PFSK-1 (cell line): ENCODE measurements around the gene MCTP1.

ENCODE experiments used
- POLR2AphosphoS5 ChIP-seq: IDR thresholded peaks from 2 replicates; pipeline ENCODE4 v1.6.1; 2012; ENCODE audit warnings: low read depth, mild to moderate bottlenecking, control low read depth, low read length, moderate library complexity
- SIN3A ChIP-seq: IDR thresholded peaks from 2 replicates; pipeline ENCODE4 v1.6.1; 2012; ENCODE audit warnings: mild to moderate bottlenecking, low read length, moderate library complexity, borderline replicate concordance; ENCODE audit not compliant: insufficient read depth
- TAF1 ChIP-seq: IDR thresholded peaks from 2 replicates; pipeline ENCODE4 v1.6.1; 2012; ENCODE audit warnings: low read length, control low read depth, borderline replicate concordance; ENCODE audit not compliant: insufficient read depth
- TF ChIP-seq, protein P1 (sequence below), 2 experiments: IDR thresholded peaks; 2 replicates each; pipeline versions ENCODE4 v1.6.1 to v1.8.0; 2011 to 2012; ENCODE audit warnings: low read depth in 2 of 2, low read length in 2 of 2, control low read depth in 1 of 2, inconsistent platforms in 1 of 2, mild to moderate bottlenecking in 1 of 2, moderate library complexity in 1 of 2; ENCODE audit not compliant: insufficient read depth in 1 of 2

DNA sequence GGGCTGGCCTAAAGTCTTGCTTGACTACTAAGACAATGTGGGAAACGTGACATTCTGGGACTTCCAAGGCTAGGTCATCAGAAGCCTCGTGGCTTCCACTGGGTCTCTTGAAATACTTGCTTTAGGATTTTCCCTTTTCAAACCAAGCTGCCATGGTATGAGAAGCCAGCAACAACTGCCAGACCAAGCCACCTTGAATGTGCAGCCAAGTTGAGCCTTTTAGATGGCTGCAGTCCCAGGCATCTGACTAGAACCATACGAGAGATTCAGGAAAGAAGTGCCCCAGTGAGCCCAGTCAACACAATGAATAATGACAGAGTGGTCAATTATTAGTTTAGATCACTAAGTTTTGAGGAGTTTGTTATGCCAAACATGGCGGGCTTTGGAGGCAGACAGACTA is 523.1 kb downstream of the MCTP1 start:
- TF ChIP-seq, protein P1, sequence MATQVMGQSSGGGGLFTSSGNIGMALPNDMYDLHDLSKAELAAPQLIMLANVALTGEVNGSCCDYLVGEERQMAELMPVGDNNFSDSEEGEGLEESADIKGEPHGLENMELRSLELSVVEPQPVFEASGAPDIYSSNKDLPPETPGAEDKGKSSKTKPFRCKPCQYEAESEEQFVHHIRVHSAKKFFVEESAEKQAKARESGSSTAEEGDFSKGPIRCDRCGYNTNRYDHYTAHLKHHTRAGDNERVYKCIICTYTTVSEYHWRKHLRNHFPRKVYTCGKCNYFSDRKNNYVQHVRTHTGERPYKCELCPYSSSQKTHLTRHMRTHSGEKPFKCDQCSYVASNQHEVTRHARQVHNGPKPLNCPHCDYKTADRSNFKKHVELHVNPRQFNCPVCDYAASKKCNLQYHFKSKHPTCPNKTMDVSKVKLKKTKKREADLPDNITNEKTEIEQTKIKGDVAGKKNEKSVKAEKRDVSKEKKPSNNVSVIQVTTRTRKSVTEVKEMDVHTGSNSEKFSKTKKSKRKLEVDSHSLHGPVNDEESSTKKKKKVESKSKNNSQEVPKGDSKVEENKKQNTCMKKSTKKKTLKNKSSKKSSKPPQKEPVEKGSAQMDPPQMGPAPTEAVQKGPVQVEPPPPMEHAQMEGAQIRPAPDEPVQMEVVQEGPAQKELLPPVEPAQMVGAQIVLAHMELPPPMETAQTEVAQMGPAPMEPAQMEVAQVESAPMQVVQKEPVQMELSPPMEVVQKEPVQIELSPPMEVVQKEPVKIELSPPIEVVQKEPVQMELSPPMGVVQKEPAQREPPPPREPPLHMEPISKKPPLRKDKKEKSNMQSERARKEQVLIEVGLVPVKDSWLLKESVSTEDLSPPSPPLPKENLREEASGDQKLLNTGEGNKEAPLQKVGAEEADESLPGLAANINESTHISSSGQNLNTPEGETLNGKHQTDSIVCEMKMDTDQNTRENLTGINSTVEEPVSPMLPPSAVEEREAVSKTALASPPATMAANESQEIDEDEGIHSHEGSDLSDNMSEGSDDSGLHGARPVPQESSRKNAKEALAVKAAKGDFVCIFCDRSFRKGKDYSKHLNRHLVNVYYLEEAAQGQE (IDR thresholded peaks at IDR 0.05; ENCODE audit: insufficient read depth in 1 of 2, low read depth in 2 of 2, low read length in 2 of 2), result no peak
- TF ChIP-seq POLR2AphosphoS5 (no peak), TAF1 (no peak), SIN3A (no peak)
